ENCODE measurements around the gene ORMDL3.
"Not testable (repeated sequence)": the region's sequence is repeated elsewhere in the genome, so short reads cannot be mapped to it uniquely, and the experiment has no call there.

ORMDL3 gene

DNA sequence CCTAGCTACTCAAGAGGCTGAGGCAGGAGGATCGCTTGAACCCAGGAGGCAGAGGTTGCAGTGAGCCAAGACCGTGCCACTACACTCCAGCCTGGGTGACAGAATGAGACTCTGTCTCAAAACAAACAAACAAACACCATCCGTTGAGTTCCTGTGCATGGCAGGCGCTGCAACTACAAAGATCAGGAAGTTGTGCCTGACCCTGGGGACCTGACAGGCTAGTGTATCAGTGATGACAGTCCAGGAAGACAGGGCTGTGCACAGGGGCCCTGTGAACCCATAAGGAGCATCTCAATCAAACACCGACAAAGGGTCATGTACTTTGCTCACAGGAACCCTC is 21.1 kb upstream of the ORMDL3 start:
- DNase-seq: not testable (repeated sequence)

DNA sequence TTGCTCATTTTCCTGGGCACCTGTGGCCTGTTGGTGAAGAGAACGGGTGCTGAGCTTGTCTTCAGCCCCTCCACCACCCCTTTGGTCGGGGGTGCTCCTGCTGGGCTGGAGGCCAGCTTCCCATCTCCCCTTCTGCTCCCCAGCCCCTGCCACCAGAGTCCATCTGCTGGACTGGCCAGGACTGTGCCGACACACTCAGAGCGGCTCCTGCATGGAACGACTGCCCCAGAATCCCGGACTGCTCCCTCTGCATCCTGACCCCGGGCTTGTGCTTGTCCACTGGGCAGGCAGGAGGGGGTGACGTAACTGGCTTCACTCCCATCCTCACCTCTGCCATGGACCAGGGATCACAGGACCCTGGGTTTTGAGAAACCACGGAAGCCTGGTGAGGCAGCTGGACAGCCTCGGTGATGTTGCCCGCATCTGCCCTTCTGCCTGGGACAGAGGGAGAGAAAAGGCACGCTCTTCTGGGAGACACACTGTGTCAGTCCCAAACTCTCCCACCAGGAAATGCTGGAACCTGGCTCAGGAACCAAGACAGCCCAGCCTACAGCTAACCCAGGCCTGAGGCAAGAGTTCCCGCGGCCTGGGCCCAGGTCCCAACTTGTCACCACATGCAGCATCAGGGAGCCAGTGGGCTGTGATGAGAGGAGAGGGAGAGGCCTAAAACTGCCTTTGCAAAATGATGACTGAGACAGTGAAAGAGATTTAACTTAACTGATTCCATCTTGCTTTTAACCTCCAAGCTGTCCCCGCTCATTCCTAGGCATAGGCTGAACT is 19.3 kb upstream of the ORMDL3 start:
- DNase-seq: no peak

DNA sequence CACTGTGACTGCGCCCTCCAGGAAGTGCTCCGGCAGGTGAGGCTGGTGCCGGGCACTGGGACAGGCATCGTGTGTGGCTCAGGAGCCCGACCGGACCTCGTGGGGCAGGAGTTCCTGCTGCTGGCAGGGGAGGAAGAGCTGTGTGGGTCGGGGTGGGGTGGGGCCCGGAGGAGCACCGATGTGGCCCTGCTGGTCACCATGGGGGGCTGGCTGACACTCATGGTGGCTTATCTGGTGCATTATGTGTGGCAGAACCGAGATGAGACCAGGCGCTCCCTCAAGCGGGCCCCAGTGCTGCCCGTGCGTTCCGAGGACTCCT is 17.0 kb upstream of the ORMDL3 start:
- no peak for DNase-seq

DNA sequence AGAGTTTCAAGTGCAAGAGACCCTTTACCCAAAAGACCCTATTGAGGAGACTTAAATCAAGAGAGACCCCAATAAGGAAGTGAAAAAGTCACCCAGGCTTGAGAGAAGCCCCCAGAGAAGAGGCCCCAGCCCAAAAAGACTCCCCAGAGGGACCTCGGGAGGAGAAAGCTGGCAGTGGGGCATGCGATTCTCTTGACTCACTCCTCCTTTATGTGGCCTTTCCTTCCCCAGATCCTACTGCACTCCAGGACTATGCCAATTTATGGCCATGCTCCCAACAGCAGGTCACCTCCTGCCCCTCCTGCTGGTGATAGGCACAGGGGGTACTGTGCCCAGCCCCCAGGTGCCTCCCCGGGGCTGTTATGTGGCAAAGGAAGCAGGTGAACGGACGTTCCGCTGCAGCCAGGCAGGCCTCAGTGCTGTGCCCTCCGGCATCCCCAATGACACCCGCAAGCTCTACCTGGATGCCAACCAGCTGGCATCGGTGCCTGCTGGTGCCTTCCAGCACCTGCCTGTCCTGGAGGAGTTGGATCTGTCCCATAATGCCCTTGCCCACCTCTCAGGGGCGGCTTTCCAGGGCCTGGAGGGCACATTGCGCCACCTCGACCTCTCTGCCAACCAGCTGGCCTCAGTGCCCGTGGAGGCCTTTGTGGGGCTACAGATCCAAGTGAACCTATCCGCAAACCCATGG is 16.4 kb upstream of the ORMDL3 start:
- DNase-seq: no peak

GRCh38 chr17:39939588-39940419 is 12.4 kb upstream of the ORMDL3 start:
- peak; percentile 40 for DNase-seq

GRCh38 chr17:39939106-39939505 is 11.7 kb upstream of the ORMDL3 start:
- DNase-seq: no peak

DNA sequence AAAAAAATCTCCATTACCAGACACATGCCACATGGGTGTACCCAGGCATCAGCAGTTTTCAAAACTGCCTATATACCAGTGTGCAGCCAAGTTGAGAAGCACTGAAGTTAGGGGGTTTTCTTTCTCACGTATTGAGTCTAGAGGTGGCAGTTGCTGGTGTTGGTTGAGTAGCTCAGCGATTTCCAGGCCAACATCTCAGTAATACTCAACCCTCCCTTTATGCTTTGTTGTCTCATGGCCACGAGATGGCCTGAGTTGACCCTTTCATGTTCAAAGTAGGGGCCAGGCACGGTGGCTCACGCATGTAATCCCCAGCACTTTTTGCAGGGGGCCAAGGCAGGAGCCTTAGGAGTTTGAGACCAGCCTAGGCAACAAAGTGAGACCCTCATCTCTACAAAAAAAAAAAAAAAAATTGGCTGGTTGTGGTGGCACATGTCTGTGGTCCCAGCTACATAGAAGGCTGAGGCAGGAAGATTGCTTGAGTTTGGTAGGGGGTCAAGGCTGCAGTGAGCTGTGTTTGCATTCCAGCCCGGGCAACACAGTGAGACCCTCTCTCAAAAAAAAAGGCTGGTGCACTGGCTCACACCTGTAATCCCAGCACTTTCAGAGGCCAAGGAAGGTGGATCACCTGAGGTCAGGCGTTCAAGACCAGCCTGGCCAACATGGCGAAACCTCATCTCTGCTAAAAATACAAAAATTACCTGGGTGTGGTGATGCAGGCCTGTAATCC is 10.9 kb upstream of the ORMDL3 start:
- no peak for DNase-seq

- no peak for DNase-seq
Measured at GRCh38 chr17:39937447-39937846, 10.0 kb upstream of the ORMDL3 start.

- DNase-seq: no peak
Measured at GRCh38 chr17:39935909-39936308, 8.5 kb upstream of the ORMDL3 start.

GRCh38 chr17:39934324-39934723 is 6.9 kb upstream of the ORMDL3 start:
- no peak for DNase-seq

DNA sequence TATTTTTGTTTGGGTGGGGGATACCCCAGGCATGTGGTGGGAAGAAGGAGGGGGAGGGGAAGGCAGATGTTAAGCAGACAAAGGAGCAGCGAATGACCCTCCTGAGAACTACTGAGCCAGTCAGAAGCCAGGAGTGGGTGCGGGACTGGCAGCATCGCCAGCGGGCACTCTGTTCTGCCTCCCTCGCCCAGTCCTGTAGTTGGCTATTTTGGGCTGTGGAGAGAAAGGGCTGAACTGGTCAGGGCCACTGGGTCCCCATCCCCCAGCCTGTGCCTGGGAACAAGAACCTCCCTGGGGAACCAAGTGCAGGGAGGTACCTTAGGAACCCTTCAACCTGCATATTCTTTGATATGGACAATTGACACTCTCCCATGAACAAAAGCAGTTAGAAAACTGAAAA is 6.5 kb upstream of the ORMDL3 start:
- DNase-seq: no peak

DNA sequence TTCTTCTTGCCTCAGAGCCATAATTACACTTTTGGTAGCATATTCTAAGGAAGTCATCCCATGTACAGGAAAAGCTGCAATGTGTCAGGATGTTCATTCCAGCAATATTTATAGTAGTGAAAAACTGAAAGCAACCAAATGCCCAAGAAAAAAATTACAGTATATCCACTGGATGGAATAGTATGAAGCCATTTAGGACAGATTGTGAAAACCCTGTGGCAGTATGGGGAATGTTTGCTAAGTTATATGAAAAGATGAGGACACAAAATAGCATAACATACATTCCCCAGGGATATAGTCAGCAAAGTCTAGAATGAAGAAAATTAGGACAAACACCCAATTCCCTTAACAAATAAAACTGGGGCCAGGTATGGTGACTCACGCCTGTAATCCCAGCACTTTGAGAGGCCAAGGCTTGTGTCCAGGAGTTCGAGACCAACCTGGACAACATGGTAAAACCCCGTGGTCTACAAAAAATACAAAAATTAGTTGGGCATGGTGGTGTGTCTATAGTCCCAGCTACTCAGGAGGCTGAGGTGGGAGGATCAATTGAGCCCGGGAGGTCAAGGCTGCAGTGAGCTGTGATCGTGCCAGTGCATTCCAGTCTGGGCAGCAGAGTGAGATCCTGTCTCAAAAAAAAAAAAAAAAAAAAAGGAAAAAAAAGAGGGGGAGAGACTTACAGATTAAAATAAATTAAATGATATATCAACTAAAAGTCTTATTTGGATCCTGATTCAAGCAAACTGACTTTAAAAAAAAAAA is 2.4 kb upstream of the ORMDL3 start:
- DNase-seq: no peak

DNA sequence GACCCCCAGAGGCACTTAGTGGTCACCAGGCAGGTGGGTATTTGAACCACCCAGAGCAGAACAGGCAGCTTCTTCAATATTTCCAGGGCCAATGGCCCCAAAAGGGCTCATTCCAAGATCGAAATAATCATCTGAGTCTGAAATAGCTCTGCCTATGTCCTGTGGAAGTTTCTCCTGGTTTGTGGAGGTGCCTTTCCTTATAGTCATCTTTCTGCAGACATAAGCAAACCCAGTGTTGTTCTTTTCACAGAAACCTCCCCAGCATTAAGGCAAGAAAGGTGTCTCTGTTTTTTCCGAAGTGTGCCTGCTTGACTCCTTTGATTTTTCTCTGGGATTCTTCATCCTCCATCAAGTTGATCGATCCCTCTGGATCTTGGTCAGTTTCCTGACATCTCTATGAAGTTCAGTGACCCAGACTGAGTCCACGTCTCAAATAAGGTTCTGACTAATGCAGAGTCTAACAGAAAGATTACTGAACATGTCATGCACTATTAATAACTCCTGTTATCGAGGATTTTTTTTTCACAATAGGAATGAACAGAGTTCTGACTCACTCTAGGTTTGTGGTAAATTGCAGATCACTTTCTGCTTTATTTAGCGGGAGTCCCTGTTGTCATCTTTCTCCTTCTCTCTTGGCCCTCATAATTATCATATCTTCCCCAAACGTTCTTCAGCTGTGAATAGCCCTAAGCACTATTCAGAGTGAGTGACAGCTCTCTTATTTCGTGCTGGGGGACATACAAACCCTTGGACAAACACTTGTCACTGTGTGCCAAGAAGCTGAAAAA is 1.7 kb upstream of the ORMDL3 start:
- DNase-seq: peak; percentile 34

- DNase-seq: no peak
Measured at GRCh38 chr17:39927929-39928857, 792 bp upstream of the ORMDL3 start.

DNA sequence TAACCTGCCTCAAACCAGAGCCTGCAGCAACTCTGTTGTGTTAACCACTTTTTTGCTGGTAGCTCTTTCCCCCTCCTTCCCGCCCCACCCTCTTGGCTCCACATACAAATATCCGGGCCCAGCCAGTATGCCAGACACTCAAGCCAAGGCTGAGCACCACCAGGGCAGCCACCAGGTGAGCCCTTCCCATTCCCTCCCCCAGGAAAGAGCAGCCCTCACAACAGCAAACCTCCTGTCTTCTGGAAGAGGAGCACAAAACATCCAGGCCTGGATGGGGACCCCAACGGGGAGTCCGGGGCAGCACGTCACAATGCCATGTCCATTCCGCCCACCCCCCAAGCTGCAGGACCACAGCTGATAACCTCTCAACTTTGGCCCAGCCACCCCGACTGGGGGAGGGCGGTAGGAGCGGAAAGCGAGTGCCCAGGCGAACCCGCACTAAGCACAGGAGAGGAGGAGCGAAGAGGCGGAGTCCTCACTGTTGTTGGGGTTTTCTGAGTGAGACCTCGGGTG is 757 bp downstream of the ORMDL3 start:
- peak; percentile 51 for DNase-seq

DNA sequence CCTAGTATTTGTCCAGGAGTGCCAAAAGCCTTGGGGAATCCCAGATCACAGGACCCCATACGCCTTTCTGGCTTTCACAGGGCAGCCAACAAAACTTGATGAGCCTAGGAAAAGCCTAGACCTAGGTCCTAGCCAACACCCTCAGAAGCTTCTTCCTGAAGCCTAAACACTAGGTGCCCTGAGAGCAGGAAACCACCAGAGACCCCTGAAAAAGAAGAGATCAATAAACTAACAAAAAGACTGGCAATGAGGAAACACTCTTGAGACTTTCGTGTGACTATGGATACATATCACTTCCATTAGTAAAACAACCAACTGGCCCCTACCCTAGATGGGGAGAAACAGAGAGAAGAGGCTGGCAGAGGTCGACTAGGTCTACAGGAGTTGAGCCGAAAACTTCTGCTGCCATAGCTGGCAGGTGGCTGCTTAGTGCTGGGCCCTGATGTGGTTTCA is 1.2 kb downstream of the ORMDL3 start:
- DNase-seq: no peak

DNA sequence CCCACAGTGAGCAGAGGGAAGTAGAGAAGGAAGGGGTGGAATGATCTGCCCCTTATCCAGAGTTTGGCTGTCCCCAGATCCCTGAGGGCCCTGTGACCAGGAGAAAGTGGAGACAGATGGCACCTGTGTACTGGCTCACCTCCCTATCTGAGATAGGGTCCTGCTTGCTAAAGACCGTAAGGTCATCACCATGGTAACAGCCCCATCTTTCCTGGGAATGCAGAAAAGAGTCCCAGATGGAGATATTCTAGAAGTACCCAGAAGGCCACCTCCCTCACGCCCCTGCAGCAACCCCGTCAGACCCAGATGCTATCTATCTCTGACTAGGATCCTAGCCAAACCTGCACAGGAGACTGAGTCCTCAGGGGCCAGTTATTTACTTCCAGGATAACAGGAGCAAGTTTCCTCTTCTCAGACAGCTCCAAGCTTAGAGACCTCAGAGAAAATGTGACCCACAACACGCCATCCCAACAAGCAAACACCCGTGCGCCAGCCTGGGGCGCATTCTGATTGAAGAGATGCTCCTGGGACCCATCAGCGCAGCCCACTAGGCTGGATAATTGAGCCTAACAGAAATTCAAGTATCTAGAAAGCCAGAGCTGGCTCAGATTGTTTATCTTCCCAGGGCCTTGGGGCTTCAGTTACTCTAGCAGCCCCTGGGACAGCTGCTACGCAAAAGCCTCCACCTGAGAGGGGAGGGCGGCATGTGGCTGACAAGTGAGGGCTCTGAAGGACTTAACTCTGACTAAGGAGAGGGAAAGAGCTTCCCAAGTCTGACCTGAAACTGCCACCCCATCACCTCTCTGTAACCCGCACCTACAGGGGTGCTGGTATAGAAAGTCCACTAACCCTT is 1.9 kb downstream of the ORMDL3 start:
- no peak for DNase-seq

- DNase-seq: no peak
Measured at GRCh38 chr17:39924691-39925055, 2.7 kb downstream of the ORMDL3 start.

Measured in hematopoietic multipotent progenitor cell treated with erythropoietin and hydrocortisone succinate and interleukin-3 and kit ligand, for 8 days (in vitro differentiated cells).